ENCODE results near the gene CIC. TPM values are rescaled to one million over a fixed set of nuclear protein-coding genes. Genes with fewer than 3 reads are reported as not detected.
A peak's percentile ranks its signal among the peaks of the same experiment; 100 is the strongest.
"Not testable (repeated sequence)": the region's sequence is repeated elsewhere in the genome, so short reads cannot be mapped to it uniquely, and the experiment has no call there.

Gene CIC
- total and polyA plus RNA-seq, 9 of the 15 experiments (the other 6 are each of a cell fraction or from before 2014, with no cell fraction given) = 0.07 to 44.7 (median 8.6) TPM

DNA sequence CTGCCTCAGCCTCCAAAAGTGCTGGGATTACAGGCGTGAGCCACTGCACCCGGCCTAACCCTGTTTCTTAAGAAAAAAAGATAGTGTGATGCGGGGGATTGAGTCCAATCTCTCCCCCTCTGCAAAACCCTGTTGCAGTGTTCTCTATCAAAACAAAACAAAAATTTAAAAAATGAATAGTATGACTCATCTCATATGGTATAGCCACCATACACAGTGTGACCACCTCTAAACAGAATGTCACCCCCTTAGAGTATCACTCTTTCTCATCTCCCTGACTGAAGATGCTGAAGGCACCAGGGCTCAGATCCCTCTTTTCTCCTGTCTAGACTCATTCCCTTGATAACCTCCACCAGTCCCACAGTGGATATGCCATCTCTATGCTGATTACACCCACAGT lies 7.3 kb upstream of the CIC start (continued):
- no peak for TF ChIP-seq MIER1 (IDR thresholded peaks at IDR 0.05; ENCODE audit: low read depth)
- TF ChIP-seq, protein P1, sequence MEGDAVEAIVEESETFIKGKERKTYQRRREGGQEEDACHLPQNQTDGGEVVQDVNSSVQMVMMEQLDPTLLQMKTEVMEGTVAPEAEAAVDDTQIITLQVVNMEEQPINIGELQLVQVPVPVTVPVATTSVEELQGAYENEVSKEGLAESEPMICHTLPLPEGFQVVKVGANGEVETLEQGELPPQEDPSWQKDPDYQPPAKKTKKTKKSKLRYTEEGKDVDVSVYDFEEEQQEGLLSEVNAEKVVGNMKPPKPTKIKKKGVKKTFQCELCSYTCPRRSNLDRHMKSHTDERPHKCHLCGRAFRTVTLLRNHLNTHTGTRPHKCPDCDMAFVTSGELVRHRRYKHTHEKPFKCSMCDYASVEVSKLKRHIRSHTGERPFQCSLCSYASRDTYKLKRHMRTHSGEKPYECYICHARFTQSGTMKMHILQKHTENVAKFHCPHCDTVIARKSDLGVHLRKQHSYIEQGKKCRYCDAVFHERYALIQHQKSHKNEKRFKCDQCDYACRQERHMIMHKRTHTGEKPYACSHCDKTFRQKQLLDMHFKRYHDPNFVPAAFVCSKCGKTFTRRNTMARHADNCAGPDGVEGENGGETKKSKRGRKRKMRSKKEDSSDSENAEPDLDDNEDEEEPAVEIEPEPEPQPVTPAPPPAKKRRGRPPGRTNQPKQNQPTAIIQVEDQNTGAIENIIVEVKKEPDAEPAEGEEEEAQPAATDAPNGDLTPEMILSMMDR (IDR thresholded peaks at IDR 0.05 in 2 of 3, conservative IDR thresholded peaks at IDR 0.05 in 1 of 3; ENCODE audit: insufficient read depth in 2 of 3, low read depth in 1 of 3, low read length in 3 of 3) = no peak
- TF ChIP-seq, protein P2, sequence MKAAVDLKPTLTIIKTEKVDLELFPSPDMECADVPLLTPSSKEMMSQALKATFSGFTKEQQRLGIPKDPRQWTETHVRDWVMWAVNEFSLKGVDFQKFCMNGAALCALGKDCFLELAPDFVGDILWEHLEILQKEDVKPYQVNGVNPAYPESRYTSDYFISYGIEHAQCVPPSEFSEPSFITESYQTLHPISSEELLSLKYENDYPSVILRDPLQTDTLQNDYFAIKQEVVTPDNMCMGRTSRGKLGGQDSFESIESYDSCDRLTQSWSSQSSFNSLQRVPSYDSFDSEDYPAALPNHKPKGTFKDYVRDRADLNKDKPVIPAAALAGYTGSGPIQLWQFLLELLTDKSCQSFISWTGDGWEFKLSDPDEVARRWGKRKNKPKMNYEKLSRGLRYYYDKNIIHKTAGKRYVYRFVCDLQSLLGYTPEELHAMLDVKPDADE (conservative IDR thresholded peaks at IDR 0.05; ENCODE audit: control insufficient read depth, low read depth, low read length) = no peak
- no peak for TF ChIP-seq NCOA1 (IDR thresholded peaks at IDR 0.05; ENCODE audit: low read depth)
- no peak for TF ChIP-seq HNRNPLL (IDR thresholded peaks at IDR 0.05; ENCODE audit: low read depth, low read length, poor library complexity, severe bottlenecking)
- TF ChIP-seq NFXL1 (CRISPR knock-in tag; IDR thresholded peaks at IDR 0.05) = no peak
- TF ChIP-seq JUN (IDR thresholded peaks at IDR 0.05; ENCODE audit: borderline replicate concordance, low read depth, low read length) = no peak
- no peak for TF ChIP-seq JUN (CRISPR knock-in tag; IDR thresholded peaks at IDR 0.05; ENCODE audit: borderline replicate concordance)

DNA sequence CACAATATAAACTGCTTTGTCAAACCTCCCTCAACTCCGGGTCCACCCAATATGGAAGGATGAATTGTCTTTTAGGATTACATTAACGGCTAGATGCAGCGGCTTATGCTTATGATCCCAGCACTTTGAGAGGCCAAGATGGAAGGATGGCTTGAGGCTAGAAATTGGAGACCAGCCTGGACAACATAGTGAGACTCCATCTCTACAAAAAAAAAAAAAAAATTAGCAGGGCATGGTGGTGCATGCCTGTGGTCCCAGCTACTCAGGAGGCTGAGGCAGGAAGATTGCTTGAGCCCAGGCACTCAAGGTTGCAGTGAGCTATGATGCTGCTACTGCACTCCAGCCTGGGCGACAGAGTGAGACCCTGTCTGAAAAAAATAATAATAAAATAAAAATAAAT lies 2.9 kb upstream of the CIC start:
- in situ Hi-C loops (cut with MboI); CTCF ChIA-PET (ENCODE audit: low intra/inter-chr PET ratio); H3K27me3 ChIP-seq (ENCODE audit: control insufficient read depth in 2 of 2, insufficient read depth in 2 of 2, low read length in 2 of 2); H3K4me3 ChIP-seq; ATAC-seq; H3K27ac ChIP-seq (ENCODE audit: extremely low read depth, low read depth, low read length); H3K9me1 ChIP-seq (ENCODE audit: control insufficient read depth, insufficient read depth, low read length); POLR2A ChIA-PET; FAIRE-seq; H3K36me3 ChIP-seq (ENCODE audit: control insufficient read depth, insufficient read depth, low read length); H3K4me2 ChIP-seq (ENCODE audit: insufficient read depth, low read length); H3K9me3 ChIP-seq (replicated peaks; ENCODE audit: control insufficient read depth, insufficient read depth, low read depth, low read length); DNase-seq (ENCODE audit: extremely low read depth in 1 of 4, low spot score in 3 of 4); H4K20me1 ChIP-seq (replicated peaks; ENCODE audit: control insufficient read depth, insufficient read depth, low read length); intact Hi-C loops (cut with micrococcal nuclease); BruUV-seq (replicated peaks); H3K9ac ChIP-seq (ENCODE audit: insufficient read depth in 1 of 2, low read depth in 2 of 2, low read length in 2 of 2): not testable (repeated sequence)
- peak; percentile 53; the same call in 1 of the 2 replicates for TF ChIP-seq ZNF121 (CRISPR knock-in tag; conservative IDR thresholded peaks at IDR 0.05)
- WGBS (ENCODE audit: insufficient coverage, low coverage, missing lambda C conversion rate) = 63% methylated on average over 4 of the region's 4 CpGs
- Histone ChIP-seq H3K4me1 (replicated peaks in 1 of 2; ENCODE audit: control insufficient read depth in 2 of 2, insufficient read depth in 2 of 2, low read length in 2 of 2) (peaks cover 14 to 30% of the 10 kb centered on the region in 2 experiments), H3K79me2 (ENCODE audit: control insufficient read depth, insufficient read depth, low read length) (peaks cover 18% of the 10 kb centered on the region), H2AFZ (ENCODE audit: low read depth, low read length) (peak overlapping the region; percentile 22)
